GM18858 (cell line): ENCODE measurements around the gene NLGN1.

ENCODE experiments used
- ATAC-seq: cut with Tn5 transposase; IDR thresholded peaks from one replicate; pipeline ENCODE4 v1.9.1; 2021; ENCODE audit not compliant: unreplicated experiment

The NLGN1 gene

GRCh38 chr3:173826416-173826815 is 428.9 kb downstream of the NLGN1 start:
- ATAC-seq: no peak

- no peak for ATAC-seq
These were observed 429.5 kb downstream of the NLGN1 start for GRCh38 chr3:173826901-173827609.

GRCh38 chr3:173838644-173839043 is 441.1 kb downstream of the NLGN1 start:
- ATAC-seq: no peak

- no peak for ATAC-seq
These were observed 442.3 kb downstream of the NLGN1 start for GRCh38 chr3:173839859-173840258.

- no peak for ATAC-seq
These were observed 443.8 kb downstream of the NLGN1 start for GRCh38 chr3:173841334-173841733.

DNA sequence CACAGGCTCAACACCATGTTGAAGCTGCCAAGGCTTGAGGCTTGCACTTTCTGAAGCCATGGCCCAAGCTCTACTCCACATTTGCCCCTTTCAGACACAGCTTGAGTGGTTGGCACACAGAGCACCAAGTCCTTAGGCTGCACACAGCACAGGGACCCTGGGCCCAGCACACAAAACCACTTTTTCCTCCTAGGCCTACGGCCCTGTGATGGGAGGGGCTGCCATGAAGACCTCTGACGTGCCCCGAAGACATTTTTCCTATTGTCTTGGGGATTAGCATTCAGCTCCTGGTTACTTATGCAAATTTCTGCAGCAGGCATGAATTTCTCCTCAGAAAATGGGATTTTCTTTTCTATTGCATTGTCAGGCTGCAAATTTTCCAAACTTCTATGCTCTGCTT is 445.5 kb downstream of the NLGN1 start:
- ATAC-seq: no peak

DNA sequence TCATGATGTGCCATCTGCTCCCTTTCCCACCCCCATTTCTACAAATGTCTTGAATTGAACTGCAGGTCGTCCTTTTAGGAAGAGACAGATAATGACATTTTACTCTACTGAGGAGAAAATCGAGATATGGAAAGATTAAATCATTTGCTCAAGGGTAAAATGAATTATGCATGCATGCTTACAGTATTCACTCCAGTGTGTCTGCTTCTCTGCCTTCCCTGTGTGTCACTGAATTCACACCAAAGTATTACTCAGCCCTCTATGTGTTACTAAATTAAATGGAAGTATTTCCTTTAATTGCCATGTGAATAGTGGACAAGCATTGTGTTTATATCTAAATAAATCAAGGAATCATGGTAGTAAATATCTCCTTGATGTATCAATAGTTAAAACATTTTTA is 449.0 kb downstream of the NLGN1 start:
- no peak for ATAC-seq

DNA sequence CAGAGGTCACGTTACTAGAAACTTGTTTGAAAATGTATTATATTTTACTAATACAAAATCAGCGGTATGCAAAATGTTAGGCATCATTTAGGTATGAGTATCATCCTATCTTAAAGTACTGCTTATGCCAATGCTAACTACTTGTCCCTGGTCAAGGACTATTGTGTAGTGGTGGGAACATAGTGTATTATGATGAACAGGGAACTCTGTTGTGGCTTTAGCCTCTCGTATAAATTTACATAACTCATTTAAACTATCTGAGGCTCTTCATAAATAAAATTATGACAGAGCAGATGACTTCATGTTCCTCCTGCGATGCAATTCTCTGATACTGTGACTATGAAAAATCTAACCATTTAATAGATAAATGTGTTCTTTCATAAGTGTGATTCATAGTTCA is 451.9 kb downstream of the NLGN1 start:
- ATAC-seq: no peak

DNA sequence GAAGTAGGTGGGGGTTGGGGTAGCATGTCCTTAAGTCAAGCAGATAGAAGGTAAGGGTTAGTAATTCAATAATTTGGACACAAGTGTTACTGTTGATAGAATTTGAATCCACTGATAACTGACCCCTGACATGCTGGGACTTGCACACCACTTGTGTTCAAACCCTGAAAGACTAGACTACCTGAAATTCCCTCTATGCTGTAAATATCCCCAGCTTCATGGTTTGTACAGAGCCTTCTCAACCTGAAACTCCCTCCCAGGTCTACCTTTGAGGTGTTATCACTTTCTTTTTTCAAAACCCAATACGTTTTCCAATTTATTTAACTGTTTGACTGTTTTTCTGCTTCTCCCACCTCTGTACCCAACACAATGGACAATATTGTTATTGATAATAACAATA is 459.6 kb downstream of the NLGN1 start:
- no peak for ATAC-seq

GRCh38 chr3:173862701-173863100 is 465.2 kb downstream of the NLGN1 start:
- ATAC-seq: no peak

- no peak for ATAC-seq
These were observed 466.0 kb downstream of the NLGN1 start for GRCh38 chr3:173863551-173863950.

DNA sequence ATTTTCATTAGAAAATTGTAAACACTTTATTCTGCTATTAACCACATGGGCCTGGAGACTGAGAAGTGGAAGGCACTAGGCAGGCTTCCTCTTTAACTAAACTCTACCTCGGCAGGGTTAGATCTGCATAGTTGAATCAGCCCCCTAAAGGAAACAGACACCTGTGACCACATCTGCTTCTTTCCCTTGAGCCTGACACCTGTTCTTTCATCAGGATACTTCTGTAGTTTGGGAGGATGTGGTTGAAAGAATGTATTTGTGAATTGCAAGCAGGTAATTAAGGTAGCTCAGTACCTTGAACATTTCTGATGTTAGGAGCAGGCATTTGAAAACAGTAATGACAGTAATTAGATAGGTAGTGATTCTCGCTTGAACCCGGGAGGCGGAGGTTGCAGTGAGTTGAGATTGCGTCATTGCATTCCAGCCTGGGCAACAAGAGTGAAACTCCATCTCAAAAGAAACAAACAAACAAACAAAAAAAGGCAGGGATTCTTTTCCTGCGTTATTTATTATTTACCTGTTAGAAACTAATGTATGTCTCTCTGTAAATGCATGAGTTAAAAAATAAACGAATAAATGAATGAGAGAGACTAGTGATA is 468.5 kb downstream of the NLGN1 start:
- ATAC-seq: no peak

DNA sequence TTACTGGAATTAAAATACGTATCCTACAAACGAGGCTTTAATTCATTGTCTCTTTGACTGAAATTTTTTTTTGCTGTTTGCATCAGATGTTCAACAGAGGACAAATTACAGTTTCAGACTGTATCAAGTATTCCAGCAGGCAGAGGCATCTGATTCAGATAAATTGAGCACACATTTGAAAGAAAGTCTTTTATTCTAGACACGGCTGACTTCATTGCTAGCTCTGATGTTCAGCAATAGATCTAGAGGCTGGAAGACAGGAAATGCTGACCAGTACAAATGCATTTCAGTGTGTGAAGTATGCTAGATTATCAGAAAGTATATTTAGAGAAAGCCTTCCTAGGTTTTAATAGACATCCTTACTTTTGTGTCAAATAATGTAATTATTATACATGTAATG is 472.2 kb downstream of the NLGN1 start:
- no peak for ATAC-seq

DNA sequence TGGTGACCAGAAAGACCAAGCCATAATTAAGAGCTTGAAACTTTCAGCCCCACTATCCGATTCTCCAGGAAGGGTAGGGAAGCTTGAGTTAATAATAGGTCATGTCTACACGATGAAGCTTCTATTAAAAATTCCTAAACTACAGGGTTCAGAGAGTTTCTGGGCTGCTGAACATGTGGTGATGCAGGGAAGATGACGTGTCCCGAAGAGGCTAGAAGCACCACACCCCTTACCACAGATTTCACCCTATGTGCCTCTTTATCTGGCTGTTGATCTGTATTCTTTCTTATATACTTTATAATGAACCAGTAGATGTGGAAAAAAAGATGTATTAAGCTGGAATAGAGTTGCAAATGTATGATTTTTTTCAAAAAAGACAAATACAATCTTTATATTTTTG is 473.4 kb downstream of the NLGN1 start:
- no peak for ATAC-seq

GRCh38 chr3:173875790-173876189 is 478.2 kb downstream of the NLGN1 start:
- no peak for ATAC-seq

- ATAC-seq: no peak
These were observed 478.9 kb downstream of the NLGN1 start for GRCh38 chr3:173876476-173876875.

DNA sequence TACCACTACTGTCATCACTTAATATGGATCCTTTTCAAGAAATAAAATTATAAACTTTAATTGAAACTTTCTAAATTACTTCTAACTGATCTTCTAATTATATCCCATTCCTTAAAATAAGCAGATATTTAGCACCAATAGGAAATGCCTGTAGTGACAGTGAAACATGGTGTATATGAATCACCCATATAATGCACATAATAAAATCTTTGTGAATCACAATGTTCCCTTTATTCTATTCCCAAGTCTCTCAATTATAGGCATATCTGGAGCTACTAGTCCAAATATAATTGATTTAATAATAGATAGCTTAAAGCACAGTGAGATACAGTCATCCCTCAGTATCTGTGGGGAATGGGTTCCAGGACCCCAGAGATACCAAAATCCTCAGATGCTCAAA is 490.3 kb downstream of the NLGN1 start:
- ATAC-seq: no peak

DNA sequence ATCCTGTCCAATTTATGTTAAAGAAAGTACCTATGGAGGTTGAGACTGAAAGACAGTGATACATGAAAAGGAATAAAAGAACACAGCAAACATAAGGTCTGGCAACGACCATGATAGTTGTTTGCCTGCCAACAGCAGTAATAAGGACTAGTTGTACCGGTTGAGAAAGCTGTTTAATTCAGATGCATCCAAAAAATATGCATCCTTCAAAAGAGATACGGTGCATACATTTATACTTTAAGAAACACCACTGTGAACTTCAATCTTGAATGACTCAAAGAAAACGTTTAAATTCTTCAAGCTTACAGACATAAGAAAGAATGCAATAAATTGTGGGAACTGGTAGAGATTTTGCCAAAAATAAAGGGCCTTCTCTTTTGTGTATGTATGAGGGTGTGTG is 492.1 kb downstream of the NLGN1 start:
- ATAC-seq: no peak

- ATAC-seq: no peak
These were observed 492.5 kb downstream of the NLGN1 start for GRCh38 chr3:173890091-173890490.

DNA sequence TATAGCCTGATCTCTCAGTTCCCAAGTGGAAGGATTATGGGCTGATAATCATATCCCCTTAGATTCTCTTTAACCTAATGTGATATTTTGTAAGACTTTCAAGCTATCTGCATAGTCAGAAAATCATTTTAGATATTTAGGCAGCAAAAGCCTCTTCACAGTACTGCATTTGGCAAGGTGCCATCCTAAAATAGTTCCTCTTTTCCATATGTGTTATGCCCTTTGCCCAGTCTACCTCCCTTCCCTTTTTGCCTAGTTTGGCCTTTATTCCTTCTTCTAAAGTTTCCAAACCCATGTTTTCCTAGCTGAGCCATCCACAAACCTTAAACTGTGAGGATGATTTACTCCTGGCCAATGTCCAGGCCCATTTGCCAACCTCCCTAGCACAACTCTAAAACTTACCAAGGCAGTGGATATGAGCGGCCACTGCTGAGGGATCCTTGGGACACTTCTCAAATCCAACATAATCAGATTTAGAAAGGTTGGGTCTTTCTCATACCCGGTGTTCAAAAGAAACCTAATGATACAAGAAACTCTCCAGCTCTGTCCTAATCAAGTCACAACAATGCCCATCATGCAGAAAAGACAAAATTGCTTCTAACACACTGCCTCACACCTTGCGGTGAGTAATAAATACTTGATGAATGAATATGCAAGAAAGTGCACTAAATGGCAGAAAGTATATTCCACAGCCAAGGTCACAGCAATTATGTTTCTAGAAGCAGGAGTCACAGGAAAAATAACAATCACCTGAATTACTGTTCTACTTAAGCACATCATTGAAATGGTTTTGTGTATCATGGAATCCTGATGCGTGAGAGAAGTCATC is 493.9 kb downstream of the NLGN1 start:
- no peak for ATAC-seq

DNA sequence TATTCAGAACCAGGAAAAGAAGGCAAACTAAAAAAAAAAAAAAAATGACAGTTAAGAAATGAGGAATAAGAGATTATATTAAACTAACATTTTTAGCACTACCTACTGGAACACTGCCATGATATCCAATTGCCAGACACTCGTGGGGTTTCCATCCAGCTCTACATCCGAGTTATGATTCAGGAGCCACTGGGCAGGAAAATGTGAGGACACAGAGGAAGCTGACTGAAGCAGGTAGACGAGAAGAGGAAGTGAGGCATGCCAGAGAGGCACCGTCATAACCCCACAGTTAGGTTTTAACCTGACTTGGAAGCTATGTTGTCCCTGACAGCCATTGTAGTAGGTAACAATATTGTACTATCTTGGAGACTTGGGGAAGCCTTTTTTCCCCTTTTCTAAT is 495.0 kb downstream of the NLGN1 start:
- no peak for ATAC-seq

DNA sequence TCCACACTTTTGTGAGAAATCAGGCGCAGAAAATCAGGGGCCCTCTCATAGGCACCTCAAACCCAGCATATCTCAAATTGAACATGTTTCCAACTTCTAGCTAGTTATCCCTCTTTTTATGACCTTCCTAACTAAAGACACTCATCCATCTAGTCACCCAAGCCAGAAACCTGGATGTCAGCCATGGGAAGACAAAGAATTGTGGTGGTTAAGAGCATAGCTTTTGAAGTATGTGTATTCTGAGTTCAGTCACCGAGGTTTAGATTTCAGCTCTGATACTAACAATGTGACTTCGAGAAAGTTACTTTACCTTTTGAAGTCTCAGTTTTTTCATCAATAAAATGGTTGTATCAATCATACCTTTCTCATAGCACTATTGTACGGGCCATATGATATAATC is 495.5 kb downstream of the NLGN1 start:
- no peak for ATAC-seq
